ENCODE data around the gene KRT79.

DNA sequence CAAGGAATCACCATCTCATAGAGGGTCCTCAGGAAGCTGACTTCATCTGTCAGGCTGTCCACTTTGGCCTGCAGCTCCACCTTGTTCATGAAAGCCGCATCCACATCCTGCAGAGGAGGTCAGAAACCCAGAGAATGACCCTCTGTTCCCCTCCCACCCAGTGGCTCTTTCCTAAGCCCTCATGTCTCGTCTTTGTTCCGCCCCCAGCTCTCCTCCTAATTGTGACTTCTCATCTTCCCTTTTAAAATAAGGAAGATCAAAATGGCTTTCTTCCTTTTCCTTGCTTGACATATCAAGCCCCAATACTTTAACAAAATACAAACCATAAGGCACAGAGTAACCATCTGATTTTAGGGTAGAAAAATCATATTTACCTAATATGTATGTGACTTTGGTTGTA lies 61.3 kb downstream of the KRT79 start:
- TF ChIP-seq, protein P1, sequence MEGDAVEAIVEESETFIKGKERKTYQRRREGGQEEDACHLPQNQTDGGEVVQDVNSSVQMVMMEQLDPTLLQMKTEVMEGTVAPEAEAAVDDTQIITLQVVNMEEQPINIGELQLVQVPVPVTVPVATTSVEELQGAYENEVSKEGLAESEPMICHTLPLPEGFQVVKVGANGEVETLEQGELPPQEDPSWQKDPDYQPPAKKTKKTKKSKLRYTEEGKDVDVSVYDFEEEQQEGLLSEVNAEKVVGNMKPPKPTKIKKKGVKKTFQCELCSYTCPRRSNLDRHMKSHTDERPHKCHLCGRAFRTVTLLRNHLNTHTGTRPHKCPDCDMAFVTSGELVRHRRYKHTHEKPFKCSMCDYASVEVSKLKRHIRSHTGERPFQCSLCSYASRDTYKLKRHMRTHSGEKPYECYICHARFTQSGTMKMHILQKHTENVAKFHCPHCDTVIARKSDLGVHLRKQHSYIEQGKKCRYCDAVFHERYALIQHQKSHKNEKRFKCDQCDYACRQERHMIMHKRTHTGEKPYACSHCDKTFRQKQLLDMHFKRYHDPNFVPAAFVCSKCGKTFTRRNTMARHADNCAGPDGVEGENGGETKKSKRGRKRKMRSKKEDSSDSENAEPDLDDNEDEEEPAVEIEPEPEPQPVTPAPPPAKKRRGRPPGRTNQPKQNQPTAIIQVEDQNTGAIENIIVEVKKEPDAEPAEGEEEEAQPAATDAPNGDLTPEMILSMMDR (conservative IDR thresholded peaks at IDR 0.05 in 1 of 2, IDR thresholded peaks at IDR 0.05 in 1 of 2; ENCODE audit: low read depth in 1 of 2, low read length in 2 of 2) = no peak
- TF ChIP-seq EZH2 (IDR thresholded peaks at IDR 0.05; ENCODE audit: low read length, missing control alignments) = no peak

Data from fibroblast of lung (primary cell).